GM12864 (cell line): ENCODE data around the gene CDH8.

Experiments
- DNase-seq: peaks from one replicate; pipeline ENCODE4 v3.0.0-alpha.2; 2011; ENCODE audit warnings: low read depth
- H3K4me3 ChIP-seq: 2 replicates; pipeline ENCODE4 v1.5.1; 2011; ENCODE audit warnings: mild to moderate bottlenecking, low read depth, low read length, control low read depth
- CTCF ChIP-seq: IDR thresholded peaks from 2 replicates; pipeline ENCODE4 v1.5.1; 2011; ENCODE audit warnings: low read depth, mild to moderate bottlenecking, moderate library complexity, low read length, control low read depth, inconsistent platforms; ENCODE audit errors: missing control alignments

Gene CDH8

GRCh38 chr16:62018301-62019060 is 17.8 kb downstream of the CDH8 start:
- no peak overlapping the region for H3K4me3 ChIP-seq
- DNase-seq: no peak
- TF ChIP-seq CTCF: no peak

GRCh38 chr16:62014319-62014923 is 21.8 kb downstream of the CDH8 start:
- TF ChIP-seq CTCF: no peak
- no peak for DNase-seq

GRCh38 chr16:62010186-62010585 is 26.1 kb downstream of the CDH8 start:
- DNase-seq: no peak
- no peak overlapping the region for H3K4me3 ChIP-seq
- no peak for TF ChIP-seq CTCF

More at GRCh38 chr16:62014319-62014923, 21.8 kb downstream of the CDH8 start:
- no peak overlapping the region for H3K4me3 ChIP-seq

GRCh38 chr16:61998460-61998859 is 37.8 kb downstream of the CDH8 start:
- H3K4me3 ChIP-seq: no peak overlapping the region
- DNase-seq: no peak
- TF ChIP-seq CTCF: no peak

GRCh38 chr16:61993108-61993507 is 43.1 kb downstream of the CDH8 start:
- TF ChIP-seq CTCF: no peak
- no peak for DNase-seq
- H3K4me3 ChIP-seq: no peak overlapping the region

- TF ChIP-seq CTCF: no peak
- DNase-seq: no peak
- no peak overlapping the region for H3K4me3 ChIP-seq
Measured at GRCh38 chr16:61987474-61988012, 48.7 kb downstream of the CDH8 start.

- no peak for DNase-seq
- TF ChIP-seq CTCF: no peak
Measured at GRCh38 chr16:61969077-61969382, 67.2 kb downstream of the CDH8 start.

More at GRCh38 chr16:61969077-61969382, 67.2 kb downstream of the CDH8 start:
- H3K4me3 ChIP-seq: no peak overlapping the region
